PFSK-1 (cell line): ENCODE measurements around the gene NCAPD2.
A peak's percentile ranks its signal among the peaks of the same experiment; 100 is the strongest.

Experiments used
- REST ChIP-seq, 2 experiments: IDR thresholded peaks; 2 replicates each; pipeline versions ENCODE4 v1.6.1 to v1.8.0; 2011 to 2012; ENCODE audit warnings: low read depth in 2 of 2, low read length in 2 of 2, control low read depth in 1 of 2, inconsistent platforms in 1 of 2, mild to moderate bottlenecking in 1 of 2, moderate library complexity in 1 of 2; ENCODE audit not compliant: insufficient read depth in 1 of 2
- TAF1 ChIP-seq: IDR thresholded peaks from 2 replicates; pipeline ENCODE4 v1.6.1; 2012; ENCODE audit warnings: low read length, control low read depth, borderline replicate concordance; ENCODE audit not compliant: insufficient read depth

- TF ChIP-seq REST (IDR thresholded peaks at IDR 0.05; ENCODE audit: insufficient read depth in 1 of 2, low read depth in 2 of 2, low read length in 2 of 2) (no peak), TAF1 (0 out of 2 replicates have a peak, but pooled peaks have one; percentile 7)
These were observed at the start of gene NCAPD2 for GRCh38 chr12:6493497-6494257.
